Measurements from ENCODE around the gene DNAH2. TPM values are rescaled to one million over a fixed set of nuclear protein-coding genes. Genes with fewer than 3 reads are reported as not detected.

DNAH2 gene
- total and polyA plus RNA-seq, 2 of the 13 experiments (the other 11 are each of a cell fraction or from before 2014, with no cell fraction given) = not detected

DNA sequence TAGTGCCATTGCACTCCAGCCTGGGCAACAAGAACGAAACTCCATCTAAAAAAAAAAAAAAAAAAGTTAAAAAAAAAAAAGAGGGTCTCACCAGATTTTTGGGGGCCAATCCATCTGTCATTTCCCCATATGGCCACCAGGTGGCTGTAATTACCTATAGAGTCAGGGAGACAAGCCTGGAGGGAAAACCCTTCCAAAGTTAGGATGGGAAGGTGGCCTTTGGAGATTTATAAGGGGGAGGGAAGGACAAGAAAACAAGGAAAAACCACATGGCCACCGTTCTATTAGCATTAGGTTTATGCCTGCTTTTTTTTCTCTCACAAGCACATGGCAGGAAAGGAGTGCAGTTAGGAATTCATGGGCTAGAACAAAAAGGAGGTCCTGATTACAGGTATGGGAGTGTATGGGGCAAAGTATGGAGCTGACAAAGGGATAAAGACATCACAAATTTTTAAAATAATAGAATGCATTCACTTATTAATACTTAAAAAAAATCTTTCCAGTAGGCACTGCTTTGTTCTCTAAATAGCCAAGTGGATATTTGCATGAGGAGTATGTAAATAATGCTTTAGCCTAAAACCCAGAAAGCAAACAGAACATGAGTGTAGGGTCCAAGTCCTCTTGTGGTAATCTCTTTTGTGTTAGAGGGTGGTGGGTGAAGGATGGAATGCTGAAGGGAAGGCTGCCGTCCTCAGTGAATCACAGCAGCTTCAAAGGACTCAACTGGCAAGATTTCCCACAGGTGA lies 145.3 kb downstream of the DNAH2 start (continued):
- TF ChIP-seq, protein P1, sequence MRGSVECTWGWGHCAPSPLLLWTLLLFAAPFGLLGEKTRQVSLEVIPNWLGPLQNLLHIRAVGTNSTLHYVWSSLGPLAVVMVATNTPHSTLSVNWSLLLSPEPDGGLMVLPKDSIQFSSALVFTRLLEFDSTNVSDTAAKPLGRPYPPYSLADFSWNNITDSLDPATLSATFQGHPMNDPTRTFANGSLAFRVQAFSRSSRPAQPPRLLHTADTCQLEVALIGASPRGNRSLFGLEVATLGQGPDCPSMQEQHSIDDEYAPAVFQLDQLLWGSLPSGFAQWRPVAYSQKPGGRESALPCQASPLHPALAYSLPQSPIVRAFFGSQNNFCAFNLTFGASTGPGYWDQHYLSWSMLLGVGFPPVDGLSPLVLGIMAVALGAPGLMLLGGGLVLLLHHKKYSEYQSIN (CRISPR knock-in tag; IDR thresholded peaks at IDR 0.05; ENCODE audit: borderline replicate concordance) = no peak
- TF ChIP-seq TAF1 (CRISPR knock-in tag; IDR thresholded peaks at IDR 0.05) (no peak), MED1 (CRISPR knock-in tag; IDR thresholded peaks at IDR 0.05) (0 out of 2 replicates have a peak, but pooled peaks have one; percentile 4), CHD4 (IDR thresholded peaks at IDR 0.05; ENCODE audit: borderline replicate concordance, low read length) (peak; percentile 44; the same call in 1 of the 2 replicates), HOXA7 (CRISPR knock-in tag; IDR thresholded peaks at IDR 0.05) (no peak), SKI (IDR thresholded peaks at IDR 0.05; ENCODE audit: partially characterized antibody) (peak; percentile 9), NCOR1 (IDR thresholded peaks at IDR 0.05; ENCODE audit: borderline replicate concordance, low read length) (peak; percentile 54; the same call in 1 of the 2 replicates), ZNF709 (CRISPR knock-in tag; IDR thresholded peaks at IDR 0.05) (no peak), RXRB (CRISPR knock-in tag; IDR thresholded peaks at IDR 0.05; ENCODE audit: borderline replicate concordance) (peak; percentile 54; the same call in 1 of the 2 replicates), SOX6 (IDR thresholded peaks at IDR 0.05) (no peak), SOX6 (CRISPR knock-in tag; IDR thresholded peaks at IDR 0.05) (peak; percentile 92), KDM4B (CRISPR knock-in tag; IDR thresholded peaks at IDR 0.05) (no peak), HDAC2 (CRISPR knock-in tag; IDR thresholded peaks at IDR 0.05) (peak; percentile 71), FOXP1 (IDR thresholded peaks at IDR 0.05) (no peak), FOXP1 (CRISPR knock-in tag; IDR thresholded peaks at IDR 0.05) (0 out of 2 replicates have a peak, but pooled peaks have one; percentile 26), MXI1 (IDR thresholded peaks at IDR 0.05; ENCODE audit: borderline replicate concordance, low read depth, low read length) (peak; percentile 33; the same call in 1 of the 3 replicates), ZNF432 (CRISPR knock-in tag; IDR thresholded peaks at IDR 0.05; ENCODE audit: borderline replicate concordance) (no peak), MIXL1 (CRISPR knock-in tag; IDR thresholded peaks at IDR 0.05) (0 out of 2 replicates have a peak, but pooled peaks have one; percentile 55), SYNCRIP (IDR thresholded peaks at IDR 0.05; ENCODE audit: insufficient read depth, low read depth, low read length) (no peak), ELF3 (CRISPR knock-in tag; IDR thresholded peaks at IDR 0.05) (0 out of 2 replicates have a peak, but pooled peaks have one; percentile 44), SRSF1 (optimal IDR thresholded peaks at IDR 0.05; ENCODE audit: low read depth, low read length) (no peak), FOSL2 (CRISPR knock-in tag; IDR thresholded peaks at IDR 0.05) (peak; percentile 60; the same call in 1 of the 2 replicates), BCL6 (CRISPR knock-in tag; IDR thresholded peaks at IDR 0.05) (peak; percentile 64), CEBPG (CRISPR knock-in tag; IDR thresholded peaks at IDR 0.05) (0 out of 2 replicates have a peak, but pooled peaks have one; percentile 5)
- TF ChIP-seq, protein P2, sequence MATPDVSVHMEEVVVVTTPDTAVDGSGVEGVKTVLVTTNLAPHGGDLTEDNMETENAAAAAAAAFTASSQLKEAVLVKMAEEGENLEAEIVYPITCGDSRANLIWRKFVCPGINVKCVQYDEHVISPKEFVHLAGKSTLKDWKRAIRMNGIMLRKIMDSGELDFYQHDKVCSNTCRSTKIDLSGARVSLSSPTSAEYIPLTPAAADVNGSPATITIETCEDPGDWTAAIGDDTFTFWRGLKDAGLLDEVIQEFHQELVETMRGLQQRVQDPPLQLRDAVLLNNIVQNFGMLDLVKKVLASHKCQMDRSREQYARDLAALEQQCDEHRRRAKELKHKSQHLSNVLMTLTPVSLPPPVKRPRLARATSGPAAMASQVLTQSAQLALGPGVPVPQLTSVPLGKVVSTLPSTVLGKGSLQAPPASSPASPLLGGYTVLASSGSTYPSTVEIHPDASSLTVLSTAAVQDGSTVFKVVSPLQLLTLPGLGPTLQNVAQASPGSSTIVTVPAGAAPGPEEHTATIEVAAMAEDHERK (CRISPR knock-in tag; IDR thresholded peaks at IDR 0.05; ENCODE audit: low read depth) = no peak
- TF ChIP-seq, protein P3, sequence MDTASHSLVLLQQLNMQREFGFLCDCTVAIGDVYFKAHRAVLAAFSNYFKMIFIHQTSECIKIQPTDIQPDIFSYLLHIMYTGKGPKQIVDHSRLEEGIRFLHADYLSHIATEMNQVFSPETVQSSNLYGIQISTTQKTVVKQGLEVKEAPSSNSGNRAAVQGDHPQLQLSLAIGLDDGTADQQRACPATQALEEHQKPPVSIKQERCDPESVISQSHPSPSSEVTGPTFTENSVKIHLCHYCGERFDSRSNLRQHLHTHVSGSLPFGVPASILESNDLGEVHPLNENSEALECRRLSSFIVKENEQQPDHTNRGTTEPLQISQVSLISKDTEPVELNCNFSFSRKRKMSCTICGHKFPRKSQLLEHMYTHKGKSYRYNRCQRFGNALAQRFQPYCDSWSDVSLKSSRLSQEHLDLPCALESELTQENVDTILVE (CRISPR knock-in tag; IDR thresholded peaks at IDR 0.05) = no peak
- TF ChIP-seq, protein P4, sequence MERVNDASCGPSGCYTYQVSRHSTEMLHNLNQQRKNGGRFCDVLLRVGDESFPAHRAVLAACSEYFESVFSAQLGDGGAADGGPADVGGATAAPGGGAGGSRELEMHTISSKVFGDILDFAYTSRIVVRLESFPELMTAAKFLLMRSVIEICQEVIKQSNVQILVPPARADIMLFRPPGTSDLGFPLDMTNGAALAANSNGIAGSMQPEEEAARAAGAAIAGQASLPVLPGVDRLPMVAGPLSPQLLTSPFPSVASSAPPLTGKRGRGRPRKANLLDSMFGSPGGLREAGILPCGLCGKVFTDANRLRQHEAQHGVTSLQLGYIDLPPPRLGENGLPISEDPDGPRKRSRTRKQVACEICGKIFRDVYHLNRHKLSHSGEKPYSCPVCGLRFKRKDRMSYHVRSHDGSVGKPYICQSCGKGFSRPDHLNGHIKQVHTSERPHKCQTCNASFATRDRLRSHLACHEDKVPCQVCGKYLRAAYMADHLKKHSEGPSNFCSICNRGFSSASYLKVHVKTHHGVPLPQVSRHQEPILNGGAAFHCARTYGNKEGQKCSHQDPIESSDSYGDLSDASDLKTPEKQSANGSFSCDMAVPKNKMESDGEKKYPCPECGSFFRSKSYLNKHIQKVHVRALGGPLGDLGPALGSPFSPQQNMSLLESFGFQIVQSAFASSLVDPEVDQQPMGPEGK (CRISPR knock-in tag; IDR thresholded peaks at IDR 0.05) = peak; percentile 38; the same call in 1 of the 2 replicates
